ENCODE results near the gene EFHD1. TPM values are rescaled to one million over a fixed set of nuclear protein-coding genes. Genes with fewer than 3 reads are reported as not detected.

Gene EFHD1
- total and polyA plus RNA-seq, 2 of the 13 experiments (the other 11 are each of a cell fraction or from before 2014, with no cell fraction given): 0.09 TPM; not detected in 1

DNA sequence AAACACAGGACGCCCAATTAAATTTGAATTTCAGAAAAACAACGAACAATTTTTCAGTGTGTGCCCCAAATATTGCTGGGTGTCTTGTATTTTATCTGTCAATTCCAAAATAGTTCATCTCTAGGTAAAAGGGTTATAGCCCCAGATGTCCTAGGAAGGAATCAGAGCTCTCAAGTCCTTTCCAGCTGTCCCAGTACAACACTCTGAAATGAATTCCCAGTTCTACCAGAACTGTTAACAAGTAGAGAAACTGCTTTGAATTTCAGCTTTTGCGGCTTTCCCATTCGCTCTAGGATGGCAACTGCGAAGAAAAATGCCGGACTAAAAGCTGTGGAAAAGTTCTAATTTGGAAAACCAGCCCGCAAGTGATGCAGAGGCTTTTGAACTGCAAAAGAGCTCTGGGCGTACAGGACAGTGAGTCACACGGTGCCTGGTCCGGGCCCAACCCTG lies 63.2 kb downstream of the EFHD1 start (continued):
- TF ChIP-seq LCORL (IDR thresholded peaks at IDR 0.05) (no peak), LCORL (CRISPR knock-in tag; IDR thresholded peaks at IDR 0.05) (peak; percentile 36; the same call in 1 of the 2 replicates), HNF1B (CRISPR knock-in tag; IDR thresholded peaks at IDR 0.05) (peak; percentile 50; the same call in 1 of the 2 replicates), ZNF720 (CRISPR knock-in tag; IDR thresholded peaks at IDR 0.05) (no peak), MTF2 (CRISPR knock-in tag; IDR thresholded peaks at IDR 0.05; ENCODE audit: borderline replicate concordance) (0 out of 2 replicates have a peak, but pooled peaks have one; percentile 15), IRF2 (CRISPR knock-in tag; IDR thresholded peaks at IDR 0.05) (no peak), PRMT3 (CRISPR knock-in tag; IDR thresholded peaks at IDR 0.05; ENCODE audit: borderline replicate concordance, low read depth) (no peak), MAFG (CRISPR knock-in tag; IDR thresholded peaks at IDR 0.05) (no peak), ISX (CRISPR knock-in tag; conservative IDR thresholded peaks at IDR 0.05) (no peak), ZNF354B (CRISPR knock-in tag; IDR thresholded peaks at IDR 0.05) (0 out of 2 replicates have a peak, but pooled peaks have one; percentile 82), ZNF772 (CRISPR knock-in tag; IDR thresholded peaks at IDR 0.05) (0 out of 2 replicates have a peak, but pooled peaks have one; percentile 52), POLR2A (IDR thresholded peaks at IDR 0.05; ENCODE audit: insufficient read depth in 1 of 2, low read depth in 2 of 2, low read length in 2 of 2) (0 out of 4 replicates have a peak, but pooled peaks of 1 of the 2 experiments have one; percentile 69), TSC22D2 (CRISPR knock-in tag; IDR thresholded peaks at IDR 0.05; ENCODE audit: borderline replicate concordance) (no peak), ZNF619 (CRISPR knock-in tag; IDR thresholded peaks at IDR 0.05) (no peak), KDM6A (CRISPR knock-in tag; IDR thresholded peaks at IDR 0.05; ENCODE audit: low read depth) (no peak), ZNF367 (CRISPR knock-in tag; IDR thresholded peaks at IDR 0.05; ENCODE audit: borderline replicate concordance) (0 out of 2 replicates have a peak, but pooled peaks have one; percentile 20), SOX6 (IDR thresholded peaks at IDR 0.05) (no peak), SOX6 (CRISPR knock-in tag; IDR thresholded peaks at IDR 0.05) (no peak), ZNF781 (CRISPR knock-in tag; IDR thresholded peaks at IDR 0.05; ENCODE audit: borderline replicate concordance, not compliant biosample characterization) (peak; percentile 77), PRPF4 (IDR thresholded peaks at IDR 0.05; ENCODE audit: low read depth, low read length, poor library complexity, severe bottlenecking) (peak; percentile 24), GRHL1 (CRISPR knock-in tag; conservative IDR thresholded peaks at IDR 0.05) (no peak)
- TF ChIP-seq, protein P1, sequence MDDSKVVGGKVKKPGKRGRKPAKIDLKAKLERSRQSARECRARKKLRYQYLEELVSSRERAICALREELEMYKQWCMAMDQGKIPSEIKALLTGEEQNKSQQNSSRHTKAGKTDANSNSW (CRISPR knock-in tag; IDR thresholded peaks at IDR 0.05; ENCODE audit: borderline replicate concordance): no peak
- TF ChIP-seq, protein P2, sequence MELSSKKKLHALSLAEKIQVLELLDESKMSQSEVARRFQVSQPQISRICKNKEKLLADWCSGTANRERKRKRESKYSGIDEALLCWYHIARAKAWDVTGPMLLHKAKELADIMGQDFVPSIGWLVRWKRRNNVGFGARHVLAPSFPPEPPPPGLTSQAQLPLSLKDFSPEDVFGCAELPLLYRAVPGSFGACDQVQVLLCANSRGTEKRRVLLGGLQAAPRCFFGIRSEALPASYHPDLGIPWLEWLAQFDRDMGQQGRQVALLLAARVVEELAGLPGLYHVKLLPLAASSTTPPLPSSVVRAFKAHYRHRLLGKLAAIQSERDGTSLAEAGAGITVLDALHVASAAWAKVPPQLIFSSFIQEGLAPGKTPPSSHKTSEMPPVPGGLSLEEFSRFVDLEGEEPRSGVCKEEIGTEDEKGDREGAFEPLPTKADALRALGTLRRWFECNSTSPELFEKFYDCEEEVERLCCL (CRISPR knock-in tag; IDR thresholded peaks at IDR 0.05; ENCODE audit: borderline replicate concordance): 0 out of 2 replicates have a peak, but pooled peaks have one; percentile 1
- TF ChIP-seq, protein P3, sequence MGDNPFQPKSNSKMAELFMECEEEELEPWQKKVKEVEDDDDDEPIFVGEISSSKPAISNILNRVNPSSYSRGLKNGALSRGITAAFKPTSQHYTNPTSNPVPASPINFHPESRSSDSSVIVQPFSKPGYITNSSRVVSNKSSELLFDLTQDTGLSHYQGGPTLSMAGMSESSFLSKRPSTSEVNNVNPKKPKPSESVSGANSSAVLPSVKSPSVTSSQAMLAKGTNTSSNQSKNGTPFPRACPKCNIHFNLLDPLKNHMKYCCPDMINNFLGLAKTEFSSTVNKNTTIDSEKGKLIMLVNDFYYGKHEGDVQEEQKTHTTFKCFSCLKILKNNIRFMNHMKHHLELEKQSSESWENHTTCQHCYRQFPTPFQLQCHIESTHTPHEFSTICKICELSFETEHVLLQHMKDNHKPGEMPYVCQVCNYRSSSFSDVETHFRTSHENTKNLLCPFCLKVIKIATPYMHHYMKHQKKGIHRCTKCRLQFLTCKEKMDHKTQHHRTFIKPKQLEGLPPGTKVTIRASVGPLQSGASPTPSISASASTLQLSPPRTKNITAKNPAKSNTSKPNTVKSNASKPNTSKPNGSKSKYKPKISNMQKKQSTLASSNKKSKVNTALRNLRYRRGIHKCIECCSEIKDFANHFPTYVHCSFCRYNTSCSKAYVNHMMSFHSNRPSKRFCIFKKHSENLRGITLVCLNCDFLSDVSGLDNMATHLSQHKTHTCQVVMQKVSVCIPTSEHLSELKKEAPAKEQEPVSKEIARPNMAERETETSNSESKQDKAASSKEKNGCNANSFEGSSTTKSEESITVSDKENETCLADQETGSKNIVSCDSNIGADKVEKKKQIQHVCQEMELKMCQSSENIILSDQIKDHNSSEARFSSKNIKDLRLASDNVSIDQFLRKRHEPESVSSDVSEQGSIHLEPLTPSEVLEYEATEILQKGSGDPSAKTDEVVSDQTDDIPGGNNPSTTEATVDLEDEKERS (CRISPR knock-in tag; IDR thresholded peaks at IDR 0.05): no peak

Measured in HepG2 (cell line).